ENCODE results near the gene TRPM8. TPM values are rescaled to one million over a fixed set of nuclear protein-coding genes. Genes with fewer than 3 reads are reported as not detected.

TRPM8 gene
- total RNA-seq, 1 donor from 2014 or later = not detected

GRCh38 chr2:233996461-233996860 lies 79.3 kb downstream of the TRPM8 start:
- no peak for DNase-seq (ENCODE audit: extremely low spot score, unreplicated experiment)
- Mint-ChIP-seq H3K9me3 (ENCODE audit: unreplicated experiment) (no peaks in the 10 kb centered on the region), H3K36me3 (ENCODE audit: unreplicated experiment) (no peaks in the 10 kb centered on the region), H3K4me3 (ENCODE audit: unreplicated experiment) (no peak overlapping the region), H3K4me1 (ENCODE audit: unreplicated experiment) (peaks cover 5% of the 10 kb centered on the region), H3K27me3 (ENCODE audit: unreplicated experiment) (peaks cover 7% of the 10 kb centered on the region), H3K27ac (ENCODE audit: unreplicated experiment) (no peak overlapping the region)
- TF ChIP-seq CTCF (IDR thresholded peaks at IDR 0.05) = no peak

- Mint-ChIP-seq H3K4me1 (ENCODE audit: unreplicated experiment) (peaks cover 8% of the 10 kb centered on the region), H3K4me3 (ENCODE audit: unreplicated experiment) (no peak overlapping the region), H3K9me3 (ENCODE audit: unreplicated experiment) (no peaks in the 10 kb centered on the region), H3K36me3 (ENCODE audit: unreplicated experiment) (no peaks in the 10 kb centered on the region), H3K27me3 (ENCODE audit: unreplicated experiment) (no peaks in the 10 kb centered on the region), H3K27ac (ENCODE audit: unreplicated experiment) (no peak overlapping the region)
- DNase-seq (ENCODE audit: extremely low spot score, unreplicated experiment) = no peak
- TF ChIP-seq CTCF (IDR thresholded peaks at IDR 0.05) = no peak
These were observed 80.5 kb downstream of the TRPM8 start for GRCh38 chr2:233997707-233998106.

- Mint-ChIP-seq H3K9me3 (ENCODE audit: unreplicated experiment) (no peaks in the 10 kb centered on the region), H3K27ac (ENCODE audit: unreplicated experiment) (no peak overlapping the region)
These were observed 82.0 kb downstream of the TRPM8 start for GRCh38 chr2:233999182-233999581.

GRCh38 chr2:234001380-234002160 lies 84.4 kb downstream of the TRPM8 start:
- Mint-ChIP-seq H3K4me3 (ENCODE audit: unreplicated experiment) (no peak overlapping the region), H3K27me3 (ENCODE audit: unreplicated experiment) (no peaks in the 10 kb centered on the region), H3K4me1 (ENCODE audit: unreplicated experiment) (peaks cover 18% of the 10 kb centered on the region), H3K27ac (ENCODE audit: unreplicated experiment) (no peak overlapping the region), H3K36me3 (ENCODE audit: unreplicated experiment) (no peaks in the 10 kb centered on the region), H3K9me3 (ENCODE audit: unreplicated experiment) (no peaks in the 10 kb centered on the region)
- no peak for TF ChIP-seq CTCF (IDR thresholded peaks at IDR 0.05)
- no peak for DNase-seq (ENCODE audit: extremely low spot score, unreplicated experiment)

More at GRCh38 chr2:233999182-233999581, 82.0 kb downstream of the TRPM8 start:
- Mint-ChIP-seq H3K4me3 (ENCODE audit: unreplicated experiment) (no peak overlapping the region), H3K27me3 (ENCODE audit: unreplicated experiment) (no peaks in the 10 kb centered on the region), H3K36me3 (ENCODE audit: unreplicated experiment) (no peaks in the 10 kb centered on the region), H3K4me1 (ENCODE audit: unreplicated experiment) (peaks cover 18% of the 10 kb centered on the region)
- no peak for DNase-seq (ENCODE audit: extremely low spot score, unreplicated experiment)
- TF ChIP-seq CTCF (IDR thresholded peaks at IDR 0.05) = no peak

GRCh38 chr2:234002281-234002680 lies 85.1 kb downstream of the TRPM8 start:
- Mint-ChIP-seq H3K27me3 (ENCODE audit: unreplicated experiment) (no peaks in the 10 kb centered on the region), H3K27ac (ENCODE audit: unreplicated experiment) (no peak overlapping the region), H3K4me3 (ENCODE audit: unreplicated experiment) (no peak overlapping the region), H3K9me3 (ENCODE audit: unreplicated experiment) (no peaks in the 10 kb centered on the region), H3K4me1 (ENCODE audit: unreplicated experiment) (peaks cover 18% of the 10 kb centered on the region), H3K36me3 (ENCODE audit: unreplicated experiment) (no peaks in the 10 kb centered on the region)
- DNase-seq (ENCODE audit: extremely low spot score, unreplicated experiment) = no peak
- no peak for TF ChIP-seq CTCF (IDR thresholded peaks at IDR 0.05)

All from osteocyte (in vitro differentiated cells).